HepG2 (cell line): ENCODE results near the gene TMEM235. TPM values are rescaled to one million over a fixed set of nuclear protein-coding genes. Genes with fewer than 3 reads are reported as not detected.

ENCODE experiments used
- ATAC-seq: fragments of 200-7000 bp; cut with Tn5 transposase; 3 replicates; pipeline ENCODE4 v1.9.1; 2020; ENCODE audit warnings: mild to moderate bottlenecking, moderate library complexity
- BruUV-seq: library from RNA; stranded (reverse); fragments of 400-500 nt; replicated peaks from 2 replicates; lab custom pipeline; 2021; lab: Mats Ljungman, UMichigan
- CTCF ChIA-PET: fragments of 300-600 bp; formaldehyde crosslinking; extraction: SDS; loops from one replicate; lab custom pipeline; 2021; ENCODE audit warnings: low total read pairs, inconsistent platforms, low intra/inter-chr PET ratio; lab: Yijun Ruan, JAX
- POLR2A ChIA-PET: fragments of 350-600 bp; sonication (Branson Sonifier 250); formaldehyde crosslinking; loops from one replicate; lab custom pipeline; 2020; ENCODE audit warnings: antibody characterized with exemption, inconsistent platforms; lab: Yijun Ruan, JAX
- DNase-seq: peaks from one replicate; pipeline ENCODE4 v3.0.0-alpha.2; 2015; ENCODE audit warnings: low spot score
- FAIRE-seq: peaks from 3 replicates; lab custom pipeline; 2011; peaks lifted over from hg19 to GRCh38; lab: Jason Lieb, UNC
- H2AFZ ChIP-seq: one replicate; pipeline ENCODE4 v1.6.1; 2011; ENCODE audit warnings: low read length, inconsistent platforms
- H3K27ac ChIP-seq: fragments of 300-600 bp; 3 replicates; pipeline ENCODE4 v1.8.0; 2011; ENCODE audit warnings: mixed run types, mild to moderate bottlenecking, mixed read lengths, low read length, inconsistent platforms; ENCODE audit not compliant: insufficient read depth; ENCODE audit errors: extremely low read length
- H3K27me3 ChIP-seq, 2 experiments: fragments of 200-600 bp in 1 of 2; 2 replicates in 1 of 2; 3 replicates in 1 of 2; pipeline versions ENCODE4 v1.6.0 to v1.8.0; 2011; ENCODE audit warnings: low read length in 2 of 2, mild to moderate bottlenecking in 2 of 2, moderate library complexity in 2 of 2, inconsistent platforms in 1 of 2; ENCODE audit not compliant: insufficient read depth in 2 of 2, control insufficient read depth in 1 of 2
- H3K36me3 ChIP-seq, 2 experiments: fragments of 200-600 bp in 1 of 2; replicated peaks in 1 of 2; 2 replicates in 1 of 2; 3 replicates in 1 of 2; pipeline versions ENCODE4 v1.5.1 to v1.8.0; 2011; ENCODE audit warnings: low read length in 2 of 2, inconsistent platforms in 1 of 2; ENCODE audit not compliant: insufficient read depth in 2 of 2, control insufficient read depth in 1 of 2
- H3K4me1 ChIP-seq: 2 replicates; pipeline ENCODE4 v1.5.1; 2012; ENCODE audit warnings: low read length, inconsistent platforms; ENCODE audit not compliant: insufficient read depth
- H3K4me2 ChIP-seq: 2 replicates; pipeline ENCODE4 v1.6.0; 2011; ENCODE audit warnings: low read depth, low read length, inconsistent platforms
- H3K4me3 ChIP-seq, 3 experiments: fragments of 200-600 bp in 1 of 3; sonication (generic), shearing (Covaris generic) in 1 of 3; replicated peaks in 1 of 3; 2 replicates each; pipeline ENCODE4 v1.5.1; 2011 to 2016; ENCODE audit warnings: low read length in 3 of 3, inconsistent platforms in 2 of 3, low read depth in 2 of 3, mild to moderate bottlenecking in 2 of 3, control low read depth in 1 of 3, mixed read lengths in 1 of 3; ENCODE audit not compliant: insufficient read depth in 1 of 3
- H3K79me2 ChIP-seq: one replicate; pipeline ENCODE4 v1.6.1; 2011; ENCODE audit warnings: low read length, inconsistent platforms; ENCODE audit not compliant: insufficient read depth
- H3K9ac ChIP-seq: 2 replicates; pipeline ENCODE4 v1.6.0; 2011; ENCODE audit warnings: mild to moderate bottlenecking, low read depth, low read length, inconsistent platforms; ENCODE audit not compliant: insufficient read depth
- H3K9me3 ChIP-seq: 2 replicates; pipeline ENCODE4 v1.5.1; 2012; ENCODE audit warnings: mild to moderate bottlenecking, low read length
- H4K20me1 ChIP-seq: 2 replicates; pipeline ENCODE4 v1.6.0; 2011; ENCODE audit warnings: inconsistent platforms, mild to moderate bottlenecking, low read length, moderate library complexity; ENCODE audit not compliant: insufficient read depth
- GABPB1 ChIP-seq: IDR thresholded peaks from 2 replicates; pipeline ENCODE4 v1.6.1; 2016; ENCODE audit warnings: mild to moderate bottlenecking, missing genetic modification reagents, moderate library complexity, missing compliant biosample characterization
- HMG20A ChIP-seq: IDR thresholded peaks from 2 replicates; pipeline ENCODE4 v1.6.1; 2016; ENCODE audit warnings: borderline replicate concordance
- IRX3 ChIP-seq: sonication (generic); formaldehyde crosslinking; IDR thresholded peaks from 2 replicates; pipeline ENCODE4 v1.8.1; 2023; ENCODE audit warnings: mild to moderate bottlenecking, low read depth, missing genetic modification reagents, borderline replicate concordance
- NFYC ChIP-seq: IDR thresholded peaks from 2 replicates; pipeline ENCODE4 v1.6.1; 2016; ENCODE audit warnings: missing genetic modification reagents, missing compliant biosample characterization
- POLR2A ChIP-seq, 2 experiments: IDR thresholded peaks; 2 replicates each; pipeline ENCODE4 v1.6.1; 2011; ENCODE audit warnings: low read depth in 2 of 2, low read length in 2 of 2, mild to moderate bottlenecking in 1 of 2, moderate library complexity in 1 of 2; ENCODE audit not compliant: insufficient read depth in 1 of 2
- TOPORS ChIP-seq: sonication (generic); formaldehyde crosslinking; IDR thresholded peaks from 2 replicates; pipeline ENCODE4 v1.8.0; 2023; ENCODE audit warnings: mild to moderate bottlenecking, missing genetic modification reagents
- ZFP37 ChIP-seq: sonication (generic); formaldehyde crosslinking; IDR thresholded peaks from 2 replicates; pipeline ENCODE4 v1.4.0; 2020; ENCODE audit warnings: missing genetic modification reagents, borderline replicate concordance
- ZNF30 ChIP-seq: sonication (generic); formaldehyde crosslinking; IDR thresholded peaks from 2 replicates; pipeline ENCODE4 v1.5.0; 2020; ENCODE audit warnings: mild to moderate bottlenecking, missing genetic modification reagents
- ZNF790 ChIP-seq: sonication (generic); formaldehyde crosslinking; IDR thresholded peaks from 2 replicates; pipeline ENCODE4 v1.8.0; 2022; ENCODE audit warnings: missing genetic modification reagents, mild to moderate bottlenecking, borderline replicate concordance
- ZNF891 ChIP-seq: sonication (generic); formaldehyde crosslinking; IDR thresholded peaks from 2 replicates; pipeline ENCODE4 v1.5.0; 2020; ENCODE audit warnings: mild to moderate bottlenecking, missing genetic modification reagents
- WGBS: methylation state at CpG from one replicate; pipeline ENCODE4 v1.1.6; 2017; ENCODE audit warnings: low lambda C conversion rate; 5-methylcytosine and 5-hydroxymethylcytosine counted together
- in situ Hi-C: cut with HindIII; loops from 2 replicates; pipeline ENCODE4 v1.10.0; 2017; ENCODE audit warnings: low pct_unique_long_range_greater_than_20kb; ENCODE audit not compliant: extremely low pct_ligation_motif_present
- intact Hi-C: fragments of 100-400 bp; cut with micrococcal nuclease; formaldehyde crosslinking; loops from one replicate; pipeline ENCODE4 v1.10.0; 2022; ENCODE audit not compliant: unreplicated experiment
- polyA plus RNA-seq, 8 experiments: library from polyadenylated mRNA; depleted of rRNA in 3 of 8; stranded (reverse) in 7 of 8; unstranded in 1 of 8; fragments of >200 nt; fragmentation: Illumina TruSeq in 4 of 8; extraction: Trizol in 4 of 8; gene quantifications; 2 replicates each; pipeline versions ENCODE4 v1.2.1 to v1.2.3, GENCODE V29; 2011 to 2016; ENCODE audit warnings: low read depth in 4 of 8, missing spikeins in 1 of 8, mixed read lengths in 1 of 8; ENCODE audit not compliant: insufficient read depth in 1 of 8
- total RNA-seq, 5 experiments: library from RNA; depleted of rRNA; stranded (reverse); fragments of >200 nt; fragmentation: Illumina TruSeq; extraction: Trizol; gene quantifications; 2 replicates each; pipeline ENCODE4 v1.2.3, GENCODE V29; 2016; ENCODE audit warnings: low read depth in 1 of 5
- TF ChIP-seq, protein P1 (sequence below): sonication (generic); formaldehyde crosslinking; conservative IDR thresholded peaks from 2 replicates; pipeline ENCODE4 v1.8.0; 2022; ENCODE audit warnings: low read depth, missing genetic modification reagents
- TF ChIP-seq, protein P2 (sequence below), 2 experiments: sonication (generic) in 1 of 2; formaldehyde crosslinking in 1 of 2; IDR thresholded peaks; 2 replicates each; pipeline versions ENCODE4 v1.4.0 to v1.6.1; 2016 to 2020; ENCODE audit warnings: borderline replicate concordance in 1 of 2, low read depth in 1 of 2, mild to moderate bottlenecking in 1 of 2, missing genetic modification reagents in 1 of 2
- TF ChIP-seq, protein P3 (sequence below): sonication (generic); formaldehyde crosslinking; IDR thresholded peaks from 2 replicates; pipeline ENCODE4 v1.5.0; 2020; ENCODE audit warnings: mild to moderate bottlenecking, missing genetic modification reagents

TMEM235 gene
- total and polyA plus RNA-seq, 2 of the 13 experiments (the other 11 are each of a cell fraction or from before 2014, with no cell fraction given) = not detected

DNA sequence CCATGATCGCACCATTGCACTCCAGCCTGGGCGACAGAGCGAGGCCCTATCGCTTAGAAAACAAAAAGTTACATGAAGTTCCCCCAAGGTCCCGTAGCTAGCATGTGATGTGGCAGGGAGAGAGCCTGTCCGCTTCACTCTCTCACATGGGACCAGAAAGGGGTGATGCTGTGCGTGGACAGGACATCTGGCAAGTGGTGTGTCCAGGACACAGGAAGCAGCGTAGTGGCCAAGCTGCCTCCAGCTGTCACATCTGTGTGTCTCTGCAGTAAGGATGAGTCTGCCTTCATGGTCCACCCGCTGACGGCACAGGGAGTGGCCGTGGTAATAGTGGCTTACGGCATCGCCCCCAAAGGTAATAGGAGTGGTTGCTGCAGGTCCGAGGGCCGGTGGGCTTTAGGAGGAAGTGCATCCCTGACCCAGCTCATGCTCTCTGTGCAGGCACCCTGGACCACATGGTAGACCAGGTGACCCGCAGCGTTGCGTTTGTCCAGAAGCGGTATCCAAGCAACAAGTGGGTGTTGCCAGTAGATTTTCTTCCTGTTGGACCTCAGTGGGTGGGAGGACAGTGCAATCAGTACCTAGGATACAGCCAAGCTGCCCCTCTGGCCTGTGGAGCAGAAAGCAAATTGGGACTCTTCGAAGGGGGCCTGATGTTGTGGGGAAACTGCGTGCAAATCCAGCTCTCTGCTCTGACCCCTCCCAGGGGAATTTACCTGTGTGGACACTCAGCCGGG is 26.9 kb upstream of the TMEM235 start:
- Histone ChIP-seq H3K79me2 (peaks cover 13% of the 10 kb centered on the region), H2AFZ (no peak overlapping the region), H3K4me2 (no peak overlapping the region), H4K20me1 (peaks cover 36% of the 10 kb centered on the region), H3K36me3 (peaks cover 37 to 63% of the 10 kb centered on the region in 2 experiments), H3K27ac (no peak overlapping the region), H3K9me3 (no peaks in the 10 kb centered on the region), H3K9ac (no peak overlapping the region), H3K4me1 (no peaks in the 10 kb centered on the region), H3K4me3 (no peak overlapping the region), H3K27me3 (no peaks in the 10 kb centered on the region)
- DNase-seq (no peak), FAIRE-seq (no peak), ATAC-seq (peak; percentile 18)
- TSS peak; percentile 13 for BruUV-seq
- intact Hi-C loops (no loop called here), in situ Hi-C loops (no loop called here)
- POLR2A ChIA-PET = interaction anchor here (0.8 kb wide), 1 partner anchor 18 kb away, joined by 3 read pairs; the partner anchor contains the start of gene TK1
- 98% methylated on average over 20 of the region's 22 CpGs for WGBS
- CTCF ChIA-PET = no interaction called here
- no peak for TF ChIP-seq ZNF30 (CRISPR knock-in tag)
- no peak for TF ChIP-seq ZNF790 (CRISPR knock-in tag)
- TF ChIP-seq, protein P1, sequence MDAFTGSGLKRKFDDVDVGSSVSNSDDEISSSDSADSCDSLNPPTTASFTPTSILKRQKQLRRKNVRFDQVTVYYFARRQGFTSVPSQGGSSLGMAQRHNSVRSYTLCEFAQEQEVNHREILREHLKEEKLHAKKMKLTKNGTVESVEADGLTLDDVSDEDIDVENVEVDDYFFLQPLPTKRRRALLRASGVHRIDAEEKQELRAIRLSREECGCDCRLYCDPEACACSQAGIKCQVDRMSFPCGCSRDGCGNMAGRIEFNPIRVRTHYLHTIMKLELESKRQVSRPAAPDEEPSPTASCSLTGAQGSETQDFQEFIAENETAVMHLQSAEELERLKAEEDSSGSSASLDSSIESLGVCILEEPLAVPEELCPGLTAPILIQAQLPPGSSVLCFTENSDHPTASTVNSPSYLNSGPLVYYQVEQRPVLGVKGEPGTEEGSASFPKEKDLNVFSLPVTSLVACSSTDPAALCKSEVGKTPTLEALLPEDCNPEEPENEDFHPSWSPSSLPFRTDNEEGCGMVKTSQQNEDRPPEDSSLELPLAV (CRISPR knock-in tag) = no peak
- no peak for TF ChIP-seq TOPORS (CRISPR knock-in tag)
- TF ChIP-seq ZFP37 = no peak
- TF ChIP-seq GABPB1 = no peak
- TF ChIP-seq, protein P2, sequence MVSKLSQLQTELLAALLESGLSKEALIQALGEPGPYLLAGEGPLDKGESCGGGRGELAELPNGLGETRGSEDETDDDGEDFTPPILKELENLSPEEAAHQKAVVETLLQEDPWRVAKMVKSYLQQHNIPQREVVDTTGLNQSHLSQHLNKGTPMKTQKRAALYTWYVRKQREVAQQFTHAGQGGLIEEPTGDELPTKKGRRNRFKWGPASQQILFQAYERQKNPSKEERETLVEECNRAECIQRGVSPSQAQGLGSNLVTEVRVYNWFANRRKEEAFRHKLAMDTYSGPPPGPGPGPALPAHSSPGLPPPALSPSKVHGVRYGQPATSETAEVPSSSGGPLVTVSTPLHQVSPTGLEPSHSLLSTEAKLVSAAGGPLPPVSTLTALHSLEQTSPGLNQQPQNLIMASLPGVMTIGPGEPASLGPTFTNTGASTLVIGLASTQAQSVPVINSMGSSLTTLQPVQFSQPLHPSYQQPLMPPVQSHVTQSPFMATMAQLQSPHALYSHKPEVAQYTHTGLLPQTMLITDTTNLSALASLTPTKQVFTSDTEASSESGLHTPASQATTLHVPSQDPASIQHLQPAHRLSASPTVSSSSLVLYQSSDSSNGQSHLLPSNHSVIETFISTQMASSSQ (IDR thresholded peaks at IDR 0.05; ENCODE audit: low read depth) = no peak
- TF ChIP-seq, protein P2 (CRISPR knock-in tag; IDR thresholded peaks at IDR 0.05; ENCODE audit: borderline replicate concordance) = no peak
- TF ChIP-seq, protein P3, sequence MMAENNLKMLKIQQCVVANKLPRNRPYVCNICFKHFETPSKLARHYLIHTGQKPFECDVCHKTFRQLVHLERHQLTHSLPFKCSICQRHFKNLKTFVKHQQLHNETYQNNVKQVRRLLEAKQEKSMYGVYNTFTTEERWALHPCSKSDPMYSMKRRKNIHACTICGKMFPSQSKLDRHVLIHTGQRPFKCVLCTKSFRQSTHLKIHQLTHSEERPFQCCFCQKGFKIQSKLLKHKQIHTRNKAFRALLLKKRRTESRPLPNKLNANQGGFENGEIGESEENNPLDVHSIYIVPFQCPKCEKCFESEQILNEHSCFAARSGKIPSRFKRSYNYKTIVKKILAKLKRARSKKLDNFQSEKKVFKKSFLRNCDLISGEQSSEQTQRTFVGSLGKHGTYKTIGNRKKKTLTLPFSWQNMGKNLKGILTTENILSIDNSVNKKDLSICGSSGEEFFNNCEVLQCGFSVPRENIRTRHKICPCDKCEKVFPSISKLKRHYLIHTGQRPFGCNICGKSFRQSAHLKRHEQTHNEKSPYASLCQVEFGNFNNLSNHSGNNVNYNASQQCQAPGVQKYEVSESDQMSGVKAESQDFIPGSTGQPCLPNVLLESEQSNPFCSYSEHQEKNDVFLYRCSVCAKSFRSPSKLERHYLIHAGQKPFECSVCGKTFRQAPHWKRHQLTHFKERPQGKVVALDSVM (CRISPR knock-in tag) = 0 out of 2 replicates have a peak, but pooled peaks have one; percentile 1
- TF ChIP-seq ZNF891 (CRISPR knock-in tag) = no peak
- peak; percentile 1 to 60; a peak in 2 of 4 replicates for TF ChIP-seq POLR2A (IDR thresholded peaks at IDR 0.05; ENCODE audit: insufficient read depth in 1 of 2, low read depth in 2 of 2, low read length in 2 of 2)
- no peak for TF ChIP-seq IRX3 (CRISPR knock-in tag)
- no peak for TF ChIP-seq NFYC
- no peak for TF ChIP-seq HMG20A (CRISPR knock-in tag)
